Femur (tissue), 1 donor: ENCODE measurements around the gene DOCK10.

Experiments used
- DNase-seq: peaks from one replicate; pipeline ENCODE4 v3.0.0-alpha.2; 2017

DOCK10 gene

DNA sequence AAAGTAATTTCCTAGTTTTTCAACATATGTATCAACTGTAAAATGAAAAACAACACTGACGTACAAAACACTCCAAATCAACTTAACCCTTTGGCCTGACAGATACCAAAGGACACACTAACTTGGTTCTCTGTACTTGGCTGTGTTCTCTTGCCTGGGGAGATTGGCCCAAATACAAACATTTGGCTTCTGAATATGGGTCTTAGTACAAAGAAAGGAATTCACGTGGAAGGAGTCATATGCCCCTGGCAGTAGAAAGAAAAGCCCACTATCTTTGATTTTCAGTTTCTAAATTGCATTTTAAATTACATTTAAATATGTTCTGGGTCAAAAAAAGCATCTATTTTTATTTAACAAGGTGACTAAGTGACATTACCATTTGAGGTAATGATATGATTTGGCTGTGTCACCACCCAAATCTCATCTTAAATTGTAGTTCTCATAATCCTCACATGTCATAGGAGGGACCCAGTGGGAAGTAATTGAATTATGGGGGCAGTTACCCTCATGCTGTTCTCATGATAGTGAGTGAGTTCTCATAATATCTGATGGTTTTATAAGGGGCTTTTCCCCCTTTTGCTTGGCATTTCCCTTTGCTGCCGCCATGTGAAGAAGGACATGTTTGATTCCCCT lies 172.6 kb downstream of the DOCK10 start:
- DNase-seq, result no peak

DNA sequence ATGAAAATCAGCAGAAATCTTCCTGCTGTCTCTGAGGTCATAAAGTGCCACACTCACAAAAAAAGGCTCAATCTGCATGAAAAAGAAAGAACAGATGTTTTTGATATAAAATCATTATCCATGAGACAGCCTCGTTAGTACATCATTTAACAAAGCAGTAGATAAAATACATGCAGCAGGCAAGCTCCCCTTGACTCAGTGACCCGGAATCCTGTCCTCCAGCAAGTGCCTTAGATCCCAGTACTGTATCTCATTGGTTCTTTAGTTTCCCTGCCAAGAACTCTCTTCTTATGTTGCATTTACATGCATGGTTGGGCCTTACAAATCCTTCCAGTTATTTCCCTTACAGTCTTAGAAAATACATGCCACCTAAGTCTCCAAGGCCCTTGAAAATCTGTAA lies 177.3 kb downstream of the DOCK10 start:
- no peak for DNase-seq

DNA sequence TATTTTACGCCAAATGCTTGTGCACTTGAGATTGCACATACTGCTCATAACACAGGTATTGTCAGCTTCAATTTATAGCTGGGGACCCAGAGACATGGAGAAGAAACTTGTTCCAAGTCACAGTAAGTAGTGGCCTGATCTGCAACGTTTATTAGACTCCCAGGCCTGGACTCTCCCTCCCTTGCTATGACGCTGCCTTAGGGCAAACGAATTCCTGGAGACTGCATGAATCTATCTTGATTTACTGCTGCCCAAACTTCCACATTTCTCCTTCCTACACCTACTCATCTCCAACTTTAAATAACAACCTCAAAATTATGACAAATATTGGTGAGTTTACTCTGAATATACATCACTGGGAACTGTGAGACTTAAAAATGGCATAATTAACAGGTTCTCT lies 181.0 kb downstream of the DOCK10 start:
- DNase-seq, result no peak

DNA sequence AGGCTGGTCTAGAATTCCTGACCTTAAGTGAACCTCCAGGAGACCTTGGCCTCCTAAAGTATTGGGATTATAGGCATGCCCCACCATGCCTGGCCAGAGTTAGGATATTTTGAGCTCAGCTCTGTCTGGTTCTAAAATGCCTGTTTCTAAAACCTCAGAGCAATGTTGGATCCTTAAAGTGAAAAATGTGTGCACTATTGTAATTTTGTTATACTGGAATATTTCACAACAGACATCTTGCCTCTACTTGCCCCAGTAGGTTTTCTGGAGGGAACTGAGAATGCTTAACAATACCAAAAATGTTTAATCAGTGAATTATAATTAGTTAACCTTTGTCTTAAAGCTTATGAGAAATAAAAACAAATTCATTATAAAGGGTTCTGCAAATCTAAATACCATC lies 181.5 kb downstream of the DOCK10 start:
- DNase-seq, result no peak

DNA sequence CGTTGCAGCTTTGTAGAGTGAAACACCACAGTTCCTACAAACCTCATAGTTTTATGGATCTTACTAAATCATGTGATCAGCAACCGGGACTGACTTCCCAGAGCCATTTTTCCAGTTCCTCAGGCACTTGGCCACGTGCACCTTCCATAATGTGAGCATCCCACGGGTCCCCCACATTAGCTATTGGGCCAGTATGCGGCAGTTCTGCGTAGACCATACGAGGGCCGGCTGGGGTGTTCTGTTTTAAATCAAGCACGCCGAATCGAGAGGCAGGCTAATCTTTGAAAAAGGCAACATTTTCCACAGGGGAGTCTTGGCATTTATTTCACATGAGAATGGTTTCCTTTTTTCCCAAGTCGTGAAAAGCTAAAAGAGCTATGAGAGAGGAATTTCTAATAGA lies 190.5 kb downstream of the DOCK10 start:
- no peak for DNase-seq

DNA sequence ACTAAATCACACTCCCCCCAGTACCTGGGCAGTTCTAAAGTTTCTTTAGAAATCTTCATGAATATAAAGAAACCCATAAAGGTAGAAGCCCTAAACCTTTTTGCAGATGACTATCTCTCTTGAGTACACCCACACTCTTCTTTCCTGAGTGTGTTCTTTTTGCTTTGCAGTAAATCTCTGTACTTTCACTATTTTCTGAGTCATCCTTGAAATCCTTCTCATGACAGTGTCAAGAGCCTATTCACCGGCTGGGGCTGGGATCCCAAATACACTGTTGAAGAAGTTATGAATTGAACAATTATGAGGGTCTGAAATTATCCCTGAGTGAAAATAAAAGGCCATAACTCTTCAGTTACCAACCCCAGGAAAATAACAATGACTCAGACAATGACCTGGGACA lies 192.2 kb downstream of the DOCK10 start:
- DNase-seq, result no peak

DNA sequence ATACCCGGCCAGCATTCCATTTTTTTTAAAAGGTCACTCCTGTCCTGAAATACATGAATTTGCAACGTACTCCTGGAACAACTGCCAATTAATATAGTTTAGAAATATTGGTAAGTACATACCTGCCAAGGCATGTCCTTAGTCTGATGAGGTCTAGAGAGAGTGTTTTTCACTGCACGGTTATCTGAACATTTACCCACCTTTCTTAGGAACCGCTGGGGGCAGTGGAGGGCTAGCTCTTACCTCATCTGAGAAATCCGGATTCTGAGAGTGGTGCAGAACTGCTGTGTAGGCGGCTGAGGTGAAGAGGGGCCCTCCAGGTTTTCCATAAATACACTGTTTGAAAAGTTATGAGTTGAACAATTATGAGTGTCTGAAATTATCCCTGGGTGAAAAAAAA lies 193.0 kb downstream of the DOCK10 start:
- no peak for DNase-seq

DNA sequence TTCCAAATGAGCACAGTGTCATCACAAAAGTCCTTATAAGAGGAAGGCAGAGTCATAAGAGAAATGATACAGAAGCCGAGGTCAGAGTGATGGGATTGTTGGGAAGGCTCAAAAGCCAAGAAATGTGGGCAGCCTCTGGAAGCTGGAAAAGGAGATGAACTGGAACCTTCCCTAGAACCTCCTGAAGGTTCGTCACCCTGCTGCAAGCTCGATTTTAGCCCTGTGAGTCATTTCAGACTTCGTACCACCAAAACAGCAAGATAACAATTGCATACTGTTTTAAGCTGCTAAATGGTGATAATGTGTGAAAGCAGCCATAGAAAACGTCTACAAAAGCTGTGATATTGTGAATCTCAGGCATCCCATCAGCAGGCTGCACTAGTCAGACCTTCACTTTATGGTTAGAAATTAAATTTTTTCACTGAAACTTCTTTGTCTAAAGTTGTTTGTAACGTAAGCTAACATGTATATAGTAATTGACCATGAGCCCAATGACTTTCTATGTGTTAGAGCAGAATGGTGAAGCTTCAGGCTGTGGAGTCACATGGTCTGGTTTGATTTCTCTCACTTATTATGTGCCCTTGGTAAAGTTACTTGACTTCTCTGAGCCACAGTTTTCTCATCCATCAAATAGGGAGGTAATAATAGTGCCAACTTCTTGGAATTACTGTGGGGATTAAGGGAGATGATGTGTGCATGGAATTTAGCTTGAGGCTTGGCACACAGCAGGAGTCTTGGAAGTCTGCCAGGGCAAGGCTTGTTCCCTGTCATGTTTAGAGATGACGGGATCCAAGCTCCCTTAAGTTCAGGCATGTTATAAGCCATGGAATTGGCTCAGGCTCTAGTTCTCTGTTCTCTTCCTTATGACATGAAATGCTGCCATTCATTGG lies 194.1 kb downstream of the DOCK10 start:
- DNase-seq, result peak; percentile 69

DNA sequence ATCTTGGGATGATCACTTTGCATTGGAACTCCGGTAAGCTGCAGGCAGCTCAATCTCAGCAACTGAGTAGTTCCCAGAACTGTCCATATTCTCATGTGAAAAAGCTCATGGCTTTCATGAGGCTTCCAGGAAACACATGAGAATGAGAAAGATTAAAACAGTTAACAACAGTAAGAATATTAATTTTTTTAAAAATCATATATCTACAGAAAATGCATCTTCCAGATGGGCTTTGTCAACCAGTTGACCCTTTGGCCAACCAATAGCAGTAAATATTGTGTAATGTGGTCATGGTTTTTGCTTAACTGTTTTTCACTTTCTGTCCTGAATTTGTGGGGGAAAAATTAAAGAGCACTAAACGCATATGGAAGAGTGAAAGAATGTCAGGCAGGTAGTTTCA lies 194.9 kb downstream of the DOCK10 start:
- DNase-seq, result no peak

DNA sequence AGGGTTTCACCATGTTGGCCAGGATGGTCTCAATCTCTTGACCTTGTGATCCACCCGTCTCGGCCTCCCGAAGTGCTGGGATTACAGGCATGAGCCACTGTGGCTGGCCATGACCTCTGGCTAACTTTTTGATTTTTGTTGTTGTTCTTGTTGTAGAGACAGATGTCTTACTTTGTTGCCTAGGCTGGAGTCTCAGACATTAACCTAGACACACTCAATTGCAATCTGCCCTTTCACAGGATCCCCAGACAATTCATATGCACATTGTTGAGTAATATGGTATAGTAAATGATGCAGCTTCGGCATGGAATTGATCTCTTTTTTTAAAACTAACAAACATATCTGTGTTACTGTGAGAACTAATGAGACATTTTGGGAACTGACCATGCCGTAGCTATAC lies 195.6 kb downstream of the DOCK10 start:
- DNase-seq, result no peak

DNA sequence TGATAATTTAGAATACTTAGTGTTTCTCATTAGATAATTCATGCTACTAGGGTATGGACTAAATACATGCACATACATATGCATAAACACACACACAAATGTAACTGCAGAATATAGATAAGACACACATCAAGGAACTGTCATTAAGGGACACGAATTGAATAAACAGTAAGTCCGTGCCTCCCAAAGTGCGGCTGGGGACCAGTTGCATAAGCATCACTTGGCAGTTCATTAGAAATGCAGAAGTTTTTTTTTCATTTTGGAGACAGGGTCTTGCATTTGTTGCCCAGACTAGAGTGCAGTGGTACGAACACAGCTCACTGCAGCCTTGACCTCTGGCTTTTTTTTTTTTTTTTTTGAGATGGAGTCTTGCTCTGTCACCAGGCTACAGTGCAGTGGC lies 196.1 kb downstream of the DOCK10 start:
- DNase-seq, result no peak

DNA sequence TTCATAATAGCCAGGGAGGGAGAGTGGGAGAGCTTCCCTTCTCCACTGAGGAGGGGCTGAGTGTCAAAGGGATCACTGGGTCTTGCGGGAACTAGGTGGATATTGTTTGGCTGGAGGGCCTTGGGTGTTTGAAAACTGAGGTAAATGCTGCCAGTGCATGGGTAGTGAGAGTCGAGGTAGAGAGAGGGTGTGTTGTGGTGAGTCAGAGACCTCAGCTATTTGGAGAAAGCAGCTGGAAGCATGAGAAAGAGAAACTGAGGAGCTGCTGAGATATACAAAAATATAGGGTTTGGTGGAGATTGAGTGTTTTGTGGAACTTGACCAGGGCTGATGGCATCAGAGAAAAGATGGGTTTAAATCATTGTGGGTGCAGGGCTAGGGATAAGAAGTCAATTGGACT lies 199.1 kb downstream of the DOCK10 start:
- no peak for DNase-seq

DNA sequence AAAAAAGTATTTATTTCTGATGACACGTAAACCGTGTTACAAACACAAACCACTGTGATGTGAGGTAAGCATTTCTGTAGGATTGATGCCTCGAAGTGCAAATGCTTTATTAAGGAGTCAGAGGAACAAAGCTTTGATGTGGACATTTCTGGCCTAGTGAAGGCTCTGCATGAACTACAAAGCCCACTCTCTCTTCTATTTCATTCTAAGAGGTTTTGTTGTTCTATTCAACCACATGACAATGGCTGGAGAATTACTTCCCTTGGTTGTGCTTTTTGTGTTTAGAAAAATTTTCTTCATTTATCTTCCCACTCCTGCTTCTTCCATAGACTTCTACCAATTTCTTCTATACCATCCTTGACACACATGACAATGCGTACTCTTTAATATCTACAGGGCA lies 200.4 kb downstream of the DOCK10 start:
- DNase-seq, result no peak

DNA sequence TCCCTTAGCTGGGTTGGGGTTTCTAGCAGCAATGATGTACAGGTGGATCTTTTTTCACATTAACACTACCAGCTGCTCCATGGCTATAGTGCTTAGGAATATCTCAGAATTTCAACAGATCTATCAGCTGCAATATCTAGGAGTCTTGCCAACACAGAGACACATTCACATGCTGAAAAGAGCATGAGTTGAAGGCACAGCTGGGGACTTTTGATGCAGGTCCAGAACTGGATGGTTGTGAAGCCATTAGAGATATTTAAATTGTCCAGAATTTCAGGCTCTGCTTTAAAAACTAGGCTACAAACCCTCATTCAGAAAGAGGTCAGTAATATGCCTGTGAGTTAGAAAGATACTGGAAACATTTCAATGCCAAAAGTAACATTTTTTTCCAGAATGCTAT lies 203.9 kb downstream of the DOCK10 start:
- peak; percentile 67 for DNase-seq

DNA sequence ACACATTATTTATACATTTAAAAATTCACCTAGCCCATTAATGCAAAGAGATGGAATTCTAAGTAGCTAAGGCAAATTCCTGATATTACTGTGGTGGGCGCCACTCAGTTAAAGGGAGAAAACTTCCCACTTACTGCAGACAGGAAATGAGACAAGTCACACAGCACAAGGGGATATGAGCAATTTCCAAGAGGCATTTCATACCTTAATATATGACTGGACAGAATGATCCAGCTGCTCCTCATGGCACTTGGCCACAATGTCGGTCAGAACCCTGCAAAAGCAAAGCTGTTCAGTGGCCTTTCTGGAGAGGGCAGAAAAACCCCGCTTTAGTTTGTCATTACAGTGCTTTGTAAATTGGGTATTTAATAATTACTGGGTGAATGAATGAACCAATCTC lies 204.7 kb downstream of the DOCK10 start:
- DNase-seq, result peak; percentile 69

DNA sequence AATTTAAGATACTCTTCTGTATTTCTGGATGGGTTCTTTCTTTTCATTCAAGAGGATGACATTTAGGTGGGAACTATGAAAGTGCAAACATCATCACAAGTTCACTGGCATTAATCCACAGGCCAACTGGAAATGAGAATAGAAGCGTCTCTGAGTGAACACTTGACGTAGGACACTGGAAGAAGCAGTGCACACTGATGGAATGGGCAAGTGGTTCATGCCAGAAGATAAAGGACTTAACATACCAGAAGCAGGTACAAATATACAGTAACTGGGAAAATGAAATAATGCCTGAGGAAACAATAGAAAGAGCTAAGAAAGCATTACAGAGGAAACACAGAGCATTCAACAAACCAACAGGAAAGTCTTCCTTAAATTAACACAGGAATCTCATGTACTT lies 205.2 kb downstream of the DOCK10 start:
- no peak for DNase-seq

DNA sequence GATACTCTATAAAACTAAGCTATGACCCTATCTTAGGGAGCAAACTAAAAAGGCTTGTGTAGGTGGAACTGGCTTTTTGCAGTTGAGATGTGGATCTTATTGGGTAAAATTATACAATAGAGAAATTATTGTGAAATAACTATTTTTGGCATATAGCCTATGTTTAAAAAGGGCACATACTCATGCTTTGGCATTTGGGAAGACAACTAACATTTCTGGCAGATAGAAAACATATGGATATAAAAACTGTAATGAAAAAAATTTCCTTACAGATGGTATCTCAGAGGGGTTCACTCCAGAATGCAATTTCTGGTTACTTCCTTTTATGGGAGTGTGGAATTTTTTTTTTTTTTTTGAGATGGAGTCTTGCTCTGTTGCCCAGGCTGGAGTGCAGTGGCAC lies 206.0 kb downstream of the DOCK10 start:
- no peak for DNase-seq

DNA sequence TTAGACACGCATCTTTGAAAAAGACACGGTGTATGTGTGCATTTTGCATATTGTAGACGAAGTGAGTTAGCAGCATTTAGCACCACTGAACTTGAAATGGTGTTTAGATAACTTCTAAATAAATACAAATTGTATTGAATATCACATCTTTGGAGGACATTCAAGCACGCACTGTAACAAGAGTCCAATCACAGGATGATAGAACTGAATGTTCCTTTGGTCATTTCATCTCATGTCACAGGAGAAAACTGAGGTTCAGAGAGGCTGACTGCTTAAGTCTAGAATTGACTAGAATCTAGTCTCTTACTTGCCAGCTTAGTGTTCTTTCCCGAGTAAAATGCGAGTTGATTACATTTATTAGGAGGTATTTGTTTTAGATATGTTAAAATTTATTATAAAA lies 206.9 kb downstream of the DOCK10 start:
- DNase-seq, result no peak

DNA sequence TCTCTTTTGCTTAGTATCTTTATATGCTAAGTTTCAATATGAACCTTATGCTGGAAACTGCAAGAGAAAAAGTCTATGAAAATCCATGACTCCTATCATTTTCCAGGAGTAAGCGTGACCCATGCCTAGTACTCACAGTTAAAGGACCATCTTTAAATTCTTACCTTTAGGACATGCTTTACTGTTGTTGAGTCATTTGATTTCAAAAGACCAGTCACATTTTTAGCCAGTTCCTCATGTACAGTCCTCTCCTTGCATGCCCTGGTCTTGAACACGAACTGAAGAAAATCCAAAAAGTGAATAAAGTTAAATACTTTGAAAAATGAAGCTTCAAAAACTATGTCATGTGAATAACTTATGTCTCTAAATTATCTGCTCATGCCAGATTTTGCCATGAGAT lies 208.3 kb downstream of the DOCK10 start:
- no peak for DNase-seq

DNA sequence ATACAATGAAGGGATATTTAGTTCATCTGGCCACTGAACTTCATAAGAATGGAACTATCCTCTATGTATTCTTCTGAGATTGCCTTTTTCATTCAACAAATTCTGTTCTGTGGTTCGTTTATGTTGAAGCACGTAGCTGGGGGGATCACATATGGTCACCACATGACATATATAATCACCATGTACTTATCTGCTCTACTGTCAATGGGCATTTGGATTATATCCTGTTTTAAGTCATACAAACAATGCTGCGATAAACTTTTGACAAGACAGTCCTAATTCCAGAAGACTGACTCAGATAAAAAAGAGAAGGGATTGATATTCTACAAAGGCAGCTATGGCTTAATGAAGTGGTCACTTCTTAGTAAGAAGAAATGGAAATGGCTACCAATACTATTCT lies 210.1 kb downstream of the DOCK10 start:
- DNase-seq, result no peak

DNA sequence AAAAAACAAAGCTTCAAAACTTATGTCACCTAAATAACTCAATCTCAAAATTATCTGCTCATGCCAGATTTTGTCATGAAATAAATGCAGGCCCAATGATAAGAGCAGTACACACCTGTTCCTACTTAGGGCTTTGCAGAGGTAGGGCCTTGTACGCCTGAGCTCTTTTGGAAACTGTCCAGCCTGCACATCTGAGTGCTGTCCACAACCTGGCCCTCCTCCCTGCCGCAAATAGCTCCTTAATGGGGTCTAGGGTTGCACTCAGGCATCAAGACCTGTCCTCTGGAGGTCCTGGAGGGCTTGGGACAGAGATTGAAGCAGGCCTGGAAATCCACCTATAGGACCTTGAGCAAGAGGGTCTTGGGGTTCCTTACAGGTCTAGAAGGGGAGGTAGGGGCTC lies 210.7 kb downstream of the DOCK10 start:
- no peak for DNase-seq

DNA sequence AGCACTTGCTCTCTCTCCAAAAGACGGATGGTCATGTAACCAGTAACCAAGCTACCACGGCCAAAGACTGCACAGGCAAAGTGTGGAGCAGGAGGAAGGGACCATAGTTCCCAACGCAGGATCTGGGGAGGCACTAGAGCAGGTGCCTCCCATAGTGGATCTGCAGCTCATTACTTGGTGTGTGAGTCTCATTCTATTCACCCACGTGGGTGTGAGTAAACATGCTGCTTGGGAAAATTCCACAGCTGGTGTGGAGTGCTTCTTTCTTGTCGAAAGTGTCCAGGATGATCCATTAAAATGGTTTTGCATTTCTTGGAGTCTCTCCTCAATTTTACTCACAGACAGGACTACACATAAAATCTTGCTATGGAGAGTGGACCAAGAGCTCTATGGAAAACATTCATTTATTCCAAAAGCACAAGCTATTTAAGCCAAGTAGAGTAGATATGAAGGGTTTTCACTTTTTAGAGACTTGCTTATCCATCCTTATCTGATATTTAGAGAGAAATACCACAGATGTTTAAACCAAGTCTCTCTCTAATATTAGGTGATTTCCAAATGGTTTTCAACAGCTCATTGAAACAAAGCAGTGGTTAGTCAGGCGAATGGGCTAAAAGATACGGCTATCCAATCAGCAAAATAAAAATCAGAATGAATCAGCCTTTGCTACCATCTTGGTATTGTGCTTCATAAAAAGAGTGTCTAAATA lies 221.8 kb downstream of the DOCK10 start:
- DNase-seq, result no peak

DNA sequence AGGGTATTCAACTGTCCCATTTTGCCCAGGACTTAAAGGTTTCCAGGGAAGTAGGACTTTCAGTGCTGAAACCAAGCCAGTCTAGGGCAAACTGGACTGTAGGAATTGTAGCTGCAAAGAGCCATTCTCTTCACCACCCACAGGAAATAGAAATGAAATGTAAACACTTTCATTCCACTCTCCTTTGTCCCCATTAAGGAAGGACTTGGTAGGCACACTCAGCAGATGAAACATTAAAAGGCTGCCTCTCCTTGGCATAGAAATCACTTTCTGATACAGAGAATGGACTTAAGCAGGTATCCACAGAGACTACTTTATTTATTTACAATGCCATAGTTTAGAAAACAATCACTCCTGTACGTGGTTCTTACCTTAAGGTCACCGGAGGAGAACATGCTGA lies 223.2 kb downstream of the DOCK10 start:
- DNase-seq, result no peak

DNA sequence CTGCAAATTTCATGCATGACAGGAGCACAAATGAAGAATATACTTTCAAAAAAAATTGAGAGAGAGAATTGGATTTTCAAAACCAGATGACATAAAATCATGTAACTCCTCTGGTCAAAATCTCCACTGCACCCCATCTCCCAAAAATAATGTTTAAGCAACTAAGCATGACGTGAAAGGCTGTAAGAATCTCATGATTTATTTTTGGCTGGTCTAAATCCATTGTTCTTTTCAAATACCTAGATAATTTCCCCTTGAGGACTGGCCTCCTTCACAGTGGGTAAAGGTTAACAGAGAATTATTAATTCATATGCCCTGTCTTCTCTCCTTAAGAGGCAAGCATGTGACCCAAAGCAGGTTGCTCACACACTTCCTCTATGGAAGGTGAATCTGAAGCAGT lies 224.6 kb downstream of the DOCK10 start:
- DNase-seq, result no peak
